Nephron (organoid): ENCODE measurements around the gene FGF6.
"Not testable (repeated sequence)": the region's sequence is repeated elsewhere in the genome, so short reads cannot be mapped to it uniquely, and the experiment has no call there.

Experiments used
- H3K27ac Mint-ChIP-seq, 3 experiments: 2 replicates each; pipeline ENCODE4 v1.8.0; 2020; ENCODE audit warnings: mixed read lengths in 3 of 3, mild to moderate bottlenecking in 2 of 3, moderate library complexity in 1 of 3
- H3K27me3 Mint-ChIP-seq: 2 replicates; pipeline ENCODE4 v1.8.0; 2021; ENCODE audit warnings: low read depth, mild to moderate bottlenecking, moderate library complexity, mixed read lengths
- H3K36me3 Mint-ChIP-seq: 2 replicates; pipeline ENCODE4 v1.8.0; 2020; ENCODE audit warnings: low read depth, mixed read lengths
- H3K4me1 Mint-ChIP-seq: 2 replicates; pipeline ENCODE4 v1.8.0; 2020; ENCODE audit warnings: mixed read lengths
- H3K4me3 Mint-ChIP-seq, 3 experiments: 2 replicates each; pipeline ENCODE4 v1.8.0; 2020; ENCODE audit warnings: mild to moderate bottlenecking in 3 of 3, mixed read lengths in 3 of 3, moderate library complexity in 2 of 3
- H3K9me3 Mint-ChIP-seq: 2 replicates; pipeline ENCODE4 v1.8.0; 2020; ENCODE audit warnings: mixed read lengths
- CTCF ChIP-seq, 3 experiments: fragments of 200-600 bp; sonication (generic); IDR thresholded peaks; one replicate each; pipeline ENCODE4 v1.5.0; 2021; ENCODE audit warnings: antibody characterized with exemption in 3 of 3; ENCODE audit not compliant: unreplicated experiment in 3 of 3

FGF6 gene

DNA sequence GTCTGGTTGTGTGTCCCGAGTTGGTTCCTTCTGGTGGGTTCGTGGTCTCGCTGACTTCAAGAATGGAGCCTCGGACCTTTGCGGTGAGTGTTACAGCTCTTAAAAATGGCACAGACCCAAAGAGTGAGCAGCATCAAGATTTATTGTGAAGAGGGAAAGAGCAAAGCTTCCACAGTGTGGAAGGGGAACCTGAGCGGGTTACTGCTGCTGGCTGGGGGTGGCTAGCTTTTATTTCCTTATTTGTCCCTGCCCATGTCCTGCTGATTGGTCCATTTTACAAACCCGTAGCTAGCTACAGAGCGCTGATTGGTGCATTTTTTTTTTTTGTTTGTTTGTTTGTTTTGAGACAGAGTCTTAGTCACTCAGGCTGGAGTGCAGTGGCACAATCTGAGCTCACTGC, 29.3 kb downstream of the FGF6 start:
- no peak for TF ChIP-seq CTCF (IDR thresholded peaks at IDR 0.05; ENCODE audit: unreplicated experiment in 3 of 3)
- Mint-ChIP-seq H3K4me3 (peak overlapping the region in 1 of 3 experiments; percentile 16), H3K9me3 (no peaks in the 10 kb centered on the region), H3K4me1 (peaks cover 20% of the 10 kb centered on the region), H3K27me3 (peaks cover 18% of the 10 kb centered on the region), H3K27ac (peak overlapping the region in 1 of 3 experiments; percentile 37), H3K36me3 (no peaks in the 10 kb centered on the region)

GRCh38 chr12:4412465-4412864, 33.1 kb downstream of the FGF6 start:
- H3K27ac Mint-ChIP-seq: no peak overlapping the region
- no peak for TF ChIP-seq CTCF (IDR thresholded peaks at IDR 0.05; ENCODE audit: unreplicated experiment in 3 of 3)

DNA sequence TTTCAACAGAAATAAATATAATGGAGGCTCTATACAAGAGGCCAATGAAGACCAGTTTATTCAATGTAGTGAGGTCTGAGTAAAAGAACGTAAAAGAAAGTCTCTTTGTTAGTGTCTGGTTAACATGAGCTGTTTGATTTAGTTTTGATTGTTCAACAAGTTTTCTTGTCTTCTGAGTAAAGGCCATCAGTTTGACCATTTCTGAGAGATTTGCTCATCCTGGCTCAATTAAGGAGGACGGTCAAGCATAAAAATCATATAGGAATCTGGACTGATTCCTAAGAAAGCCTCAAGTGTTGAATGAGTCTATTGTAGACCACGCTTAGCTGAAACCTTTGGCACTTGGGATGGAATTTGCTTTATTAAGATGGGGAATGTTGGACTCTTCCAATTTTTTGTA, 33.6 kb downstream of the FGF6 start:
- H3K4me1 Mint-ChIP-seq: peaks cover 13% of the 10 kb centered on the region
- no peak for TF ChIP-seq CTCF (IDR thresholded peaks at IDR 0.05; ENCODE audit: unreplicated experiment in 3 of 3)
- H3K27ac Mint-ChIP-seq: no peak overlapping the region
- no peaks in the 10 kb centered on the region for H3K36me3 Mint-ChIP-seq
- H3K4me3 Mint-ChIP-seq: no peak overlapping the region
- H3K9me3 Mint-ChIP-seq: no peaks in the 10 kb centered on the region
- peaks cover 24% of the 10 kb centered on the region for H3K27me3 Mint-ChIP-seq

More at GRCh38 chr12:4412465-4412864, 33.1 kb downstream of the FGF6 start:
- Mint-ChIP-seq H3K9me3 (no peaks in the 10 kb centered on the region), H3K4me1 (peaks cover 13% of the 10 kb centered on the region), H3K4me3 (no peak overlapping the region), H3K36me3 (no peaks in the 10 kb centered on the region), H3K27me3 (peaks cover 26% of the 10 kb centered on the region)

- H3K27ac Mint-ChIP-seq: no peak overlapping the region
- no peaks in the 10 kb centered on the region for H3K4me1 Mint-ChIP-seq
- no peak overlapping the region for H3K4me3 Mint-ChIP-seq
- H3K9me3 Mint-ChIP-seq: peaks cover 12% of the 10 kb centered on the region
- no peaks in the 10 kb centered on the region for H3K36me3 Mint-ChIP-seq
- TF ChIP-seq CTCF (IDR thresholded peaks at IDR 0.05; ENCODE audit: unreplicated experiment in 3 of 3): no peak
- peaks cover 7% of the 10 kb centered on the region for H3K27me3 Mint-ChIP-seq
These were observed 38.5 kb downstream of the FGF6 start for GRCh38 chr12:4407136-4407535.

DNA sequence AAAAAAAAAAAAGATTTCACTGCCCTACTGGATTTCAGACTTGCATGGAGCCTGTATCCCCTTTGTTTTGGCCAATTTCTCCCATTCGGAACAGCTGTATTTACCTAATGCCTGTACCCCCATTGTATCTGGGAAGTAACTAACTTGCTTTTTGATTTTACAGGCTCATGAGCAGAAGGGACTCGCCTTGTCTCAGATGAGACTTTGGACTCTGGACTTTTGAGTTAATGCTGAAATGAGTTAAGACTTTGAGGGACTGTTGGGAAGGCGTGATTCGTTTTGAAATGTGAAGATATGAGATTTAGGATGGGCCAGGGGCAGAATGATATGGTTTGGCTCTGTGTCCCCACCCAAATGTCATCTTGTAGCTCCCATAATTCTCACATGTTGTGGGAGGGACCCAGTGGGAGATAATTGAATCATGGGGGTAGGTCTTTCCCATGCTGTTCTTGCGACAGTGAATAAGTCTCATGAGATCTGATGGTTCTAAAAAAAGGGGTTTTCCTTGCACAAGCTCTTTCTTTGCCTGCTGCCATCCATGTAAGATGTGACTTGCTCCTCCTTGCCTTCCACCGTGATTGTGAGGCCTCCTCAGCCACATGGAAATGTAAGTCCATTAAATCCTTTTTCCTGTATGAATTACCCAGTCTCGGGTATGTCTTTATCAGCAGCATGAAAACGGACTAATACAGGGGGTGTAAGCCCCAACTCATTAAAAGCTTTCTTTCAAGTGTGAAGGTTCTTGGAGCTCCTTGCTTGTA, 40.6 kb downstream of the FGF6 start:
- not testable (repeated sequence) for H3K4me3 Mint-ChIP-seq, H3K27ac Mint-ChIP-seq, H3K36me3 Mint-ChIP-seq, H3K4me1 Mint-ChIP-seq, H3K27me3 Mint-ChIP-seq
- peaks cover 17% of the 10 kb centered on the region for H3K9me3 Mint-ChIP-seq

DNA sequence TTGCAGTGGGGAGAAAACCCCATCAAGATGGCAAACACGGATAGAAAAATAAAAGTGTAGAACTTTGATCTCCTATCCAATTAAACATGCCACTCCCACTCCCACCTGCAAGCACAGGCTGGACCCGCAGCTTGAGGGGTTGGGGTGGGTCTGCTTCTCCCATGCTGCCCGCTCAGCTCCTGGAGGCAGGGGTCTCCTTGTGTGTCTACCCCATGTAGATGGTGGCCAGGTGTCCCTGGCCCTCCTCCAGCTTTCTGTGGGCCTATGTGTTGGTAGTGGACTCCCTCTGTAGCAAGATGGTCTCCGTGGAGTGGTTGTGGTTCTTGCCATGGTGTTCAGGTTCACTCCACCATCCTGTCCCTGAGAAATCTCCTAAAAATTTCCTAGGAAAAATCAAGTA, 42.6 kb downstream of the FGF6 start:
- Mint-ChIP-seq H3K4me3 (no peak overlapping the region), H3K27me3 (no peaks in the 10 kb centered on the region), H3K27ac (no peak overlapping the region), H3K4me1 (no peaks in the 10 kb centered on the region), H3K9me3 (peaks cover 17% of the 10 kb centered on the region), H3K36me3 (no peaks in the 10 kb centered on the region)
- TF ChIP-seq CTCF (IDR thresholded peaks at IDR 0.05; ENCODE audit: unreplicated experiment in 3 of 3): no peak
